Heart right ventricle (tissue), 16 donors: ENCODE measurements around the gene DHCR7. TPM values are rescaled to one million over a fixed set of nuclear protein-coding genes. Genes with fewer than 3 reads are reported as not detected.
A peak's percentile ranks its signal among the peaks of the same experiment; 100 is the strongest.
"Not testable (repeated sequence)": the region's sequence is repeated elsewhere in the genome, so short reads cannot be mapped to it uniquely, and the experiment has no call there.

Source experiments
- ATAC-seq, 8 donors: fragments of 200-7000 bp; cut with Tn5 transposase; one replicate each; pipeline ENCODE4 v1.9.1; 2020; ENCODE audit warnings: mild to moderate bottlenecking in 8 of 8, moderate library complexity in 8 of 8, moderate number of reproducible peaks in 1 of 8
- DNase-seq, 2 donors: peaks; one replicate each; pipeline ENCODE4 v3.0.0-alpha.2; 2020
- H3K27ac ChIP-seq, 10 donors: fragments of 200-600 bp; sonication (generic) in 2 of 10; one replicate each; pipeline versions ENCODE4 v1.5.0 to v1.8.0; 2020 to 2022; ENCODE audit warnings: mild to moderate bottlenecking in 3 of 10
- H3K27me3 ChIP-seq, 7 donors: fragments of 200-600 bp; one replicate each; pipeline ENCODE4 v1.8.0; 2021 to 2022; ENCODE audit warnings: mild to moderate bottlenecking in 2 of 7
- H3K36me3 ChIP-seq, 9 donors: fragments of 200-600 bp; sonication (generic) in 1 of 9; one replicate each; pipeline versions ENCODE4 v1.5.0 to v1.8.0; 2020 to 2022; ENCODE audit warnings: mild to moderate bottlenecking in 2 of 9
- H3K4me1 ChIP-seq, 9 donors: fragments of 200-600 bp; sonication (generic) in 1 of 9; one replicate each; pipeline versions ENCODE4 v1.5.0 to v1.8.0; 2020 to 2022; ENCODE audit warnings: mild to moderate bottlenecking in 4 of 9
- H3K4me3 ChIP-seq, 10 donors: fragments of 200-600 bp; sonication (generic) in 2 of 10; one replicate each; pipeline versions ENCODE4 v1.5.0 to v1.8.0; 2020 to 2022; ENCODE audit warnings: mild to moderate bottlenecking in 7 of 10, moderate library complexity in 2 of 10
- H3K9me3 ChIP-seq, 11 donors: fragments of 200-600 bp in 10 of 11; sonication (generic) in 2 of 11; one replicate each; pipeline versions ENCODE4 v1.5.0 to v1.8.0; 2013 to 2022; ENCODE audit warnings: mild to moderate bottlenecking in 2 of 11, control low read depth in 1 of 11, moderate library complexity in 1 of 11
- WGBS, 2 donors: extraction: QIAGEN DNeasy Blood & Tissue Kit; methylation state at CpG; one replicate each; pipeline ENCODE4 v1.1.7; 2013; ENCODE audit warnings: inconsistent platforms in 1 of 2; 5-methylcytosine and 5-hydroxymethylcytosine counted together
- intact Hi-C, 10 donors: fragments of 100-400 bp; cut with DNase I; formaldehyde crosslinking; loops; one replicate each; pipeline versions ENCODE4 v1.11.1 to v1.14.2; 2022
- polyA plus RNA-seq, 2 donors: library from polyadenylated mRNA; stranded (reverse); fragments of 200-250 nt; gene quantifications; one replicate each; pipeline ENCODE4 v1.2.3, GENCODE V29; 2013
- total RNA-seq, 10 donors: library from RNA; stranded (reverse); fragmentation: NEBNext Ultra II Directional in 3 of 10; extraction: Animal tissue kit (Norgen Biotek cat#: 25700) in 3 of 10; gene quantifications; one replicate each; pipeline versions ENCODE4 v1.2.1 to v1.2.4, GENCODE V29; 2021 to 2023
- TF ChIP-seq, protein P1 (sequence below), 9 donors: fragments of 200-600 bp; sonication (generic) in 2 of 9; IDR thresholded peaks; one replicate each; pipeline versions ENCODE4 v1.5.0 to v1.8.0; 2021 to 2022; ENCODE audit warnings: antibody characterized with exemption in 9 of 9, mild to moderate bottlenecking in 5 of 9, moderate library complexity in 1 of 9
- donor health status: Arrhythmogenic right ventricular cardiomyopathy.
- donor health status: ischemic (EF 13 %, LVEDD 7.1; RV severe dilation, severe dysfunction).
- donor health status: healthy with polysubstance abuse.
- donor health status: DM: no; HTN: yes; CAD: no.
- donor health status: DM: no; HTN: no; CAD: no.
- donor health status: ischemic (EF 25% LVEDD 6.9; RV normal size, moderate dysfunction).
- donor health status: ischemic (EF 25% LVEDD 5.7; RV mildly dilated, moderate dysfunction).
- donor health status: healthy.
- donor health status: DM: yes; HTN: yes; CAD: no.
- donor health status: Ischemic cardiomyopathy.
- donor health status: ischemic (EF 35%, LVEDD 5.7; RV mildly dilated, moderate dysfunction).
- donor health status: nonischemic (EF 11% LVEDD 7.7; RV severe dilation, severe dysfunction).
- donor health status: DM: yes; HTN: yes; CAD: no.
- donor health status: PGD.
- donor health status: ischemic (EF 29% LVEDD 5.4; RV normal size, mild dysfunction).
- donor health status: nonischemic (EF 23%, LVEDD 6.1; RV moderate dilation, normal function).

The DHCR7 gene
- total and polyA plus RNA-seq, 12 donors = 13.5 to 49.6 (median 28.1) TPM

DNA sequence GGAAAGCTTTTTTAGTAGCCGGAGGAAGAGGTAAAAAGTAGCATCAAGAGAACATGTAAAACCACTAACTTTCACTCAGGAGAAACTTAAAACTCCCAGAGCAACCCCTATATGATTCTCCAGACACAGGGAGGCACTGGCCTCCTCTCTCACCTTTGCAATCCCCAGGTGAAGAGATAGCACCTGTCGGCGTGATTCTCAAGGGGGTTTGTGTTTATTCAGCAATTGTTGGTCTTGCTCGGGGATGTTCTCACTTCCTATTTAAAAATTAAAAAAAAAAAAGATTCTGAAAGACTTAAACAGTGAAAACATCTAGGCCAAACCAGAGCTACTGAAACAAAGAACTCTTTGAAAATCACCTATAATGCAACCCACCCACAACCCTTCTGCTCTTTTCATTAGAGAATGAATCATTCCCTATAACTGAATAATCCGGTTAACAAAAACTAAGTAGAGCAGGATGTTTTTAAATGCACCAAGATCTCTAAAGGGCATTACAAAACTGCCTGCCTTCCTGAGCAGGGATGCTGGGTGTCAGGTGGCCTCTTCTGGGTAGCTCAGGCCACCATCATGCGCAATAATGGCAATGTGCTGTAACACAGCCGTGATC is 24.9 kb downstream of the DHCR7 start:
- intact Hi-C loops = no loop called here
- no peak overlapping the region for H3K4me3 ChIP-seq
- H3K9me3 ChIP-seq = peaks cover 0 to 4% (median 0%) of the 10 kb centered on the region in 11 donors
- 65 to 69% methylated on average over 7 of the region's 7 CpGs for WGBS, 2 donors
- TF ChIP-seq, protein P1, sequence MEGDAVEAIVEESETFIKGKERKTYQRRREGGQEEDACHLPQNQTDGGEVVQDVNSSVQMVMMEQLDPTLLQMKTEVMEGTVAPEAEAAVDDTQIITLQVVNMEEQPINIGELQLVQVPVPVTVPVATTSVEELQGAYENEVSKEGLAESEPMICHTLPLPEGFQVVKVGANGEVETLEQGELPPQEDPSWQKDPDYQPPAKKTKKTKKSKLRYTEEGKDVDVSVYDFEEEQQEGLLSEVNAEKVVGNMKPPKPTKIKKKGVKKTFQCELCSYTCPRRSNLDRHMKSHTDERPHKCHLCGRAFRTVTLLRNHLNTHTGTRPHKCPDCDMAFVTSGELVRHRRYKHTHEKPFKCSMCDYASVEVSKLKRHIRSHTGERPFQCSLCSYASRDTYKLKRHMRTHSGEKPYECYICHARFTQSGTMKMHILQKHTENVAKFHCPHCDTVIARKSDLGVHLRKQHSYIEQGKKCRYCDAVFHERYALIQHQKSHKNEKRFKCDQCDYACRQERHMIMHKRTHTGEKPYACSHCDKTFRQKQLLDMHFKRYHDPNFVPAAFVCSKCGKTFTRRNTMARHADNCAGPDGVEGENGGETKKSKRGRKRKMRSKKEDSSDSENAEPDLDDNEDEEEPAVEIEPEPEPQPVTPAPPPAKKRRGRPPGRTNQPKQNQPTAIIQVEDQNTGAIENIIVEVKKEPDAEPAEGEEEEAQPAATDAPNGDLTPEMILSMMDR (IDR thresholded peaks at IDR 0.05) = no peak
- peaks cover 0 to 8% (median 0%) of the 10 kb centered on the region in 7 donors for H3K27me3 ChIP-seq
- H3K36me3 ChIP-seq = no peaks in the 10 kb centered on the region
- no peaks in the 10 kb centered on the region for H3K4me1 ChIP-seq
- no peak for ATAC-seq
- no peak overlapping the region for H3K27ac ChIP-seq
- DNase-seq = no peak

DNA sequence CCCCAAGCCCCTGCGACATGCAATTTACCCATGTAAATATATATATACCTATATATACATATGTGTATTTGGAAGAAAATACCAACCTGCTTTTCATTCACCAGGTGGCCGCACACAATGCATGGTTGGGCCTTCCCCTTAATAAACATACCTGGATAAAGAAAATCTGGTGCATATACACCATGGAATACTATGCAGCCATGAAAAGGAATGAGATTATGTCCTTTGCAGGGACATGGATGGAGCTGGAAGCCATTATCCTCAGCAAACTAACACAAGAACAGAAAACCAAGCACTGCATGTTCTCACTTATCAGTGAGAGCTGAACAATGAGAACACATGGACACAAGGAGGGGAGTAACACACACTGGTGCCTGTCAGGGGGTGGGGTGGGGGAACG is 25.9 kb downstream of the DHCR7 start:
- H3K9me3 ChIP-seq, H3K4me3 ChIP-seq, H3K27ac ChIP-seq, H3K27me3 ChIP-seq, H3K36me3 ChIP-seq, H3K4me1 ChIP-seq, DNase-seq, intact Hi-C loops, ATAC-seq: not testable (repeated sequence)
- 97 to 100% methylated on average over 3 of the region's 3 CpGs for WGBS, 2 donors

DNA sequence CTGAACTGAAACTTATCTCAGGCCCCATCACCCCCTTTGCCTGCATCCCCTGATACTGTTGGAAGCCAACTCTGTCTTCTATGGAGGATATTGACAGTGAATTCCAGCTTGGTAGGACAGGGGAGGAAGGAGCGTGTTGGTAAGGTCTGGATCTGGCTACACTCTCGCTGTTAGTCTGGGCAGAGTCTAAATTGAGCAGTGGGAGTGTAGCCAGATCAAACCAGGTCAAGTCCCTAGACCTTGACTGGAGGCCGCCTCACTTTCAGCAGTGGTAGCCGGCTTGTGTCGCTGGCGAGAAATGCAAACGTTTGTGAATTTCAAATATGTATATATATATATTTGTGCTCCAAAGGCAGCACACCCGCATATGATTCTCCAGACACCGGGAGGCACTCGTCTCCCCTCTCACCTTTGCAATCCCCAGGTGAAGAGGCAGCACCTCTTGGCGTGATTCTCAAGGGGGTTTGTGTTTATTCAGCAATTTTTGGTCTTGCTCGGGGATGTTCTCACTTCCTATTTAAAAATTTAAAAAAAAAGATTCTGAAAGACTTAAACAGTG is 26.7 kb downstream of the DHCR7 start:
- intact Hi-C loops = loop anchor here in 1 of 10 donors (2.0 kb wide), 1 partner anchor 335 kb away; no protein-coding TSS in a partner anchor
- no peak overlapping the region for H3K27ac ChIP-seq
- WGBS, 2 donors = 80 to 88% methylated on average over 12 of the region's 12 CpGs
- ATAC-seq (peak in 2 of 8 donors; percentile 59 to 75), DNase-seq (no peak)
- H3K36me3 ChIP-seq = no peaks in the 10 kb centered on the region
- no peak overlapping the region for H3K4me3 ChIP-seq
- peaks cover 0 to 8% (median 0%) of the 10 kb centered on the region in 7 donors for H3K27me3 ChIP-seq
- TF ChIP-seq, protein P1 (IDR thresholded peaks at IDR 0.05) = no peak
- no peaks in the 10 kb centered on the region for H3K9me3 ChIP-seq
- H3K4me1 ChIP-seq = no peaks in the 10 kb centered on the region

DNA sequence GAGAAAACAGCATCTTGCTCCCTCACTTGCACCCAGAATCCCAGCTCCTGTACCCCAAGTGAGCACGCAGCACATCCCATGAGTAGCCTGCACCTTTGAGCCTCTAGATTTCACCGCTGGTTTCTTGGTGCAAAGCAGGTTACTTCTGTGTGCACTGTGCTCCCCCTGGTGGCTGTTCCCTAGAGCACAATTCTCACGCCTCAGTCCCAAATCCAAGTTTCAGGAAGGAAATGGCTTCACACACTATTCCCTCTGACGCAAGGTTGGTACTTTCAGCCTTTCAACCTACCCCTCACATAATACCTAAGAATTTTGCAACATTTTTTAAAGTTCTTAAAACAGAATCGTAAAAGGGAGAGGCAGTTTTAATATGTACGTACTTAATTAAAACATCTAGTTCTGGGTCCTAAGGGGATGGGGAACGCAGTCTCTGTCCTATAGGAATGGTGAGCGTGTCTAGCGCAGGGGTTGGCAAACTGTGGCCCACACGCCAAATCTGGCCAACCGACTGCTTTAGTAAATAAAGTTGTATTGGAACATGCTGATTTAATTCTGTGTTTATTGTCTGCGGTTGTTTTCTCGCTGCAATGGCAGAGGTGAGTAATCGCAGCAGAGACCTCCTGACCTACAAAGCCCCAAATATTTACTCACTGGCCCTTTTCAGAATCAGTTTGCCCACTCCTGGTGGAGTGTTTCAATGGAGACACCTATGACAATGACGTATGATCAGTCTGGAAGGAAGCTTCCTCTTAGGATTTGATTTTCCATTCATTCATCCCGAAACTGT is 27.5 kb downstream of the DHCR7 start:
- intact Hi-C loops = loop anchor here in 1 of 10 donors (2.0 kb wide), 1 partner anchor 334 kb away; no protein-coding TSS in a partner anchor
- TF ChIP-seq, protein P1 (IDR thresholded peaks at IDR 0.05) = peak in 8 of 9 donors; percentile 31 to 63 (median 58)
- peaks cover 0 to 8% (median 0%) of the 10 kb centered on the region in 7 donors for H3K27me3 ChIP-seq
- ATAC-seq (peak in 4 of 8 donors; percentile 37 to 53 (median 42)), DNase-seq (no peak)
- WGBS, 2 donors = 72% methylated on average over 16 of the region's 16 CpGs
- H3K9me3 ChIP-seq = no peaks in the 10 kb centered on the region
- H3K4me3 ChIP-seq = no peak overlapping the region
- H3K4me1 ChIP-seq = no peaks in the 10 kb centered on the region
- no peaks in the 10 kb centered on the region for H3K36me3 ChIP-seq
- H3K27ac ChIP-seq = no peak overlapping the region
